HEK293 (cell line): Measurements from ENCODE around the gene ARMC5.

Experiments
- KLF9 ChIP-seq: fragments of 450-650 bp; formaldehyde crosslinking; IDR thresholded peaks from 2 replicates; pipeline ENCODE4 v1.5.1; 2016; ENCODE audit warnings: missing biosample characterization, missing genetic modification characterization, low read depth
- ZNF132 ChIP-seq: fragments of 450-650 bp; formaldehyde crosslinking; IDR thresholded peaks from 2 replicates; pipeline ENCODE4 v1.5.1; 2017; ENCODE audit warnings: missing biosample characterization, missing genetic modification characterization, borderline replicate concordance
- TF ChIP-seq, protein P1 (sequence below): fragments of 450-650 bp; formaldehyde crosslinking; IDR thresholded peaks from 2 replicates; pipeline ENCODE4 v1.5.1; 2016; ENCODE audit warnings: missing biosample characterization, missing genetic modification characterization

DNA sequence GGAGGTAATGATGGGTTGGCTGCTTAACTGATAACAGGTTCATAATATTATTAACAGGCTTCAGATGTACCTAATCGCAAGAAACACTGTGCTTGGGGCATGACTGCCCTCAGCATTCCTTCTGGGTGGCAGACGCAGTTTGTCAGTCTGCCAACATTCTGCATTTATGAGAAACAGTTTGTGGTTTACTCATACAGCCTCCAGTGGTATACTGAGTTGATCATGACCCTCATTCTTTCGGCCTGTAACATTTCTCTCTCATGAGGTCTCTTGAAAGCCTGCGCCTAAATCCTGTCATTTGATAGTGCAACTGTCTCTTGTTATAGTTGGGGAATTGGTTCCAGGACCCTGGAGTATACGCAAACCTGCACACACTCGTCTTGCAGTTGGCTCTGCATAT lies 53.8 kb downstream of the ARMC5 start:
- TF ChIP-seq, protein P1, sequence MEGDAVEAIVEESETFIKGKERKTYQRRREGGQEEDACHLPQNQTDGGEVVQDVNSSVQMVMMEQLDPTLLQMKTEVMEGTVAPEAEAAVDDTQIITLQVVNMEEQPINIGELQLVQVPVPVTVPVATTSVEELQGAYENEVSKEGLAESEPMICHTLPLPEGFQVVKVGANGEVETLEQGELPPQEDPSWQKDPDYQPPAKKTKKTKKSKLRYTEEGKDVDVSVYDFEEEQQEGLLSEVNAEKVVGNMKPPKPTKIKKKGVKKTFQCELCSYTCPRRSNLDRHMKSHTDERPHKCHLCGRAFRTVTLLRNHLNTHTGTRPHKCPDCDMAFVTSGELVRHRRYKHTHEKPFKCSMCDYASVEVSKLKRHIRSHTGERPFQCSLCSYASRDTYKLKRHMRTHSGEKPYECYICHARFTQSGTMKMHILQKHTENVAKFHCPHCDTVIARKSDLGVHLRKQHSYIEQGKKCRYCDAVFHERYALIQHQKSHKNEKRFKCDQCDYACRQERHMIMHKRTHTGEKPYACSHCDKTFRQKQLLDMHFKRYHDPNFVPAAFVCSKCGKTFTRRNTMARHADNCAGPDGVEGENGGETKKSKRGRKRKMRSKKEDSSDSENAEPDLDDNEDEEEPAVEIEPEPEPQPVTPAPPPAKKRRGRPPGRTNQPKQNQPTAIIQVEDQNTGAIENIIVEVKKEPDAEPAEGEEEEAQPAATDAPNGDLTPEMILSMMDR (tag by site-specific recombination): no peak
- no peak for TF ChIP-seq KLF9 (tag by site-specific recombination)
- no peak for TF ChIP-seq ZNF132 (tag by site-specific recombination)
